IPS-NIHi7 (cell line): Measurements from ENCODE around the gene SIRPB2.
"Not testable (repeated sequence)": the region's sequence is repeated elsewhere in the genome, so short reads cannot be mapped to it uniquely, and the experiment has no call there.

Experiments
- DNase-seq: peaks from one replicate; pipeline ENCODE4 v3.0.0; 2012; ENCODE audit warnings: mixed read lengths; ENCODE audit errors: extremely low spot score

SIRPB2 gene

DNA sequence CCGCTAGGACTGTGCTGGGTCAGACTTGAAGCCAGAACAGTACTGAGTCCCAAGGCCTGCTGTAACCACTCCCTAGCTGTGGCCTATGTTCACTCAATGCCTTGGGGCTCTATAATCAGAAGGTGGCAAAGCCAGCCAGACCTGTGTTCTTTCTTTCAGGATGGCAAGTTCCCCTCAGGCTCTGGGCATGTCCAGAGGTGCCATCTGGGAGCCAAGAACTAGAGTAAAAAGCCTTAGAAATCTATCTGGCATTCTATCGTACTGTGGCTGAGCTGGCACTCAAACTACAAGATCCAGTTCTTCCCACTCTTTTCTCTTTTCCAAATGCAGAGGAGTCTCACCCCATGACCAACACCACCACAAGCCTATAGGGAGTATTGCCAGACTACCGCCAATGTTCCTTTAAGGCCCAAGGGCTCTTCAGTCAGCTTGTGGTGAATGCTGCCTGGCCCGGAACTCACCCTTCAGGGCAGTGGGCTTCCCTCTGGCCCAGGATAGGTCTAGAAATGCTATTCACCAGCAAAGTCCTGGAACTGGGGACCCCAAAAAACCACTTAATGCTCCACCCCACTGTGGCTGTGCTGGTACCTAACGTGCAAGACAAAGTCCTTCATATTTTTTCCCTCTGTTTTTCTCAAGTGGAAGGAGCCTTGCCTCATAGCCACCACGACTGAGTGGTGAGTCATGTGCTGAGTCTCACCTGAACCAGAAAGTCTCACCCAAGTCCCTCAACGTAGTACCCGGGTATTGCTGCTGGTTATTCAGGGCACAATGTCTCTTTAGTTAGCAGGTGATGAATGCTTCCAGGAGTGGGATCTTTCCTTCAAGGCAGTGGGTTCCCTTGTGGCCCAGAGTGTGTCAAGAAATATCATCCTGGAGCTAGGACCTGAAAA is 8.6 kb upstream of the SIRPB2 start:
- no peak for DNase-seq

DNA sequence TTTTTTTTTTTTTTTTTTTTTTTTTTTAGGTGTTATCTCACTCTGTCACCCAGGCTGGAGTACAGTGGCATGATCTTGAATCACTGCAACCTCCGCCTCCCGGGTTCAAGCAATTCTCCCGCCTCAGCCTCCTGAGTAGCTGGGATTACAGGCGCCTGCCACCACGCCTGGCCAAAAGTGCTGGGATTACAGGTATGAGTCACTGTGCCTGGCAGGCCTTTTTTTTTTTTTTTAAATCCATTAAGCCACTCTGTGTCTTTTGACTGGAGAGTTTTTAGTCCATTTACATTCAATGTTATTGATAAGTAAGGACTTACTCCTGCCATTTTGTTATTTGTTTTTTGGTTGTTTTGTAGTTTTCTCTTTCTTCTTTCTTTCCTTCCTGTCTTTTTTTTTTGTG is 6.2 kb upstream of the SIRPB2 start:
- not testable (repeated sequence) for DNase-seq

DNA sequence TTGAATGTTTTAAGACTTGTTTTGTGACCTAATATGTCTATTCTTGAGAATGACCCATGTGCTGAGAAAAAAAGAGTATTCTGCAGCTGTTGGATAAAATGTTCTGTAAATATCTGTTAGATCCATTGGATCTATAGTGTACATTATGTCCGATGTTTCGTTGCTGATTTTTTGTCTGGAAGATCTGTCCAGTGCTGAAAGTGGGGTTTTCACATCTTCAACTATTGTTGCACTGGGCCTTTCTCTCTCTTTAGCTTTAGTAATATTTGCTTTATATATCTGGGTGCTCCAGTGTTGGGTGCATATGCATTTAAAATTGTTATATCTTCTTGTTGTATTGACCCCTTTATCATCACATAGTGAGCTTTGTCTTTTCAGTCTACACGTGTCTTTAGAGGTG is 5.7 kb upstream of the SIRPB2 start:
- no peak for DNase-seq

DNA sequence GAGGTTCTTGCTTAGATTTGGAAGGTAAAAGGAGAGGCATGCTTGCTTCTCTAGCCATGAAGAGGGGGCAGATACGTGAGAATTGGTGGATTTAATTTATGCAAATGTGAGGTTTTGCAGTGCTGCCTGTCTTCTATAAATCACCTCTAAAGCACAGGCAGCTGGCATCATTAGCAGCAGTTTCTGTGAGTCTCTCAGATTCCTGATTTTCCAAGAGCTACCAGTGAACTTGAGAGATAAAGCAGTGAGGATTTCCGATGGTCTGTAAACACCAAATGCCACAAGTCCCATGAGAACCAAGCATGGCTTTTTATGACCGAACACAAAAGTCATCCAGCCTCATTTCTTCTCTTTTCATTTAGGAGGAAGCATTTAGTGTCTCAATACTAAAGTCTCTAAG is 3.2 kb upstream of the SIRPB2 start:
- no peak for DNase-seq

DNA sequence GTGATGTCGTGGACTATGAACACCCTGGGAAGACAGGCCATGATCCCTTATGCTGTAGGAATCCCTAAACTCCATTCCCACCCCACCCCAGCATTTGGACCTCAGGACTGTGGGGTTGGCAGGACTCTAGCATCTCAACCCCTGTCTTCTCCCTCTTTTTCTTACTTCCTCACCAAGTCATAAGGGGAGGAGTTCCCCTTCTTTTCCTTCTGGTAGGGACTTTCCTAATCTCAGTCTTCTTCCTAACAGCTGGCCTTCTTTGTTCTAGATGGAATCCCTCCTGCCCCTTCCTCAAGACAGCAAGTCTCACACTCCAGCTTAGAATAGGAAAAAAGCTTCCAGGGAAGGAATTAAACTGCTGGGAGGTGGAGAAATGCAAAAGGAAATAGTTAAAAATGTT is 2.3 kb upstream of the SIRPB2 start:
- no peak for DNase-seq

DNA sequence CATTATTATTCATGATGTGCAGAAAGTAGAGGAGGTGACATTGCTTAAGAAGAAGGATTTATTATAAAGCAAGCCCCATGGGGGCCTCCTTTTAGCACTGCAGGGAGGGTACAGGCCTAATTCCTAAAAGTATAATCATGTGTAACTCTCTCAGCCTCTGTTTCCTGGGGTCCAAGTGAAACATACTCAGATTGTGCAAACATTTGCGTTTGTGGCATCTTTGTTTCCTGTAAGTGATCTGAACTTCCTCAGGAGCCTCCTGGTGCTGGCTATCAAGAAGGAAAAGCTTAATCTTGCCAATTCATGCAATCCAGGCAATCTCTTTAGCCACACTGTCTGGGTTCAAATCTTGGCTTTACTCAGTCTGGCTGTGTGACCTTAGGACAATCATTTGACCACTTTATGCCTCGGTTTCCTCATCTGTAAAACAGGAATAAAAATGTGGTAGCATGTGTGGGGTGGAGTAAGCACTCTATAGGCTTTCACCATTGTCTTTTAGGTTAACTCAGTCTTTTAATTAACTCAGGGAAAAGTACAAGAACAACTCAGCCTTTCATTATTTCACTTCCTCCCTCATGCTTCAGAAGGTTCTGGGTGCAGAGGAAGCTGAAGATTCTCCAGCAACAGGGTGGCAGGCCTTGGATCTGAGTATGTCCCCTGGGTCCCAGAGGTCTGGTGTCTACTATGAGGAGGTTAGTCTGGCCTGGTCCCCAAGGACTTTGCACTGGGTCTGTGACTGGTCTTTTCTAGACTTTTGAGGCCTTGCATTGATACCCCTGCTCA is 831 bp upstream of the SIRPB2 start:
- no peak for DNase-seq

DNA sequence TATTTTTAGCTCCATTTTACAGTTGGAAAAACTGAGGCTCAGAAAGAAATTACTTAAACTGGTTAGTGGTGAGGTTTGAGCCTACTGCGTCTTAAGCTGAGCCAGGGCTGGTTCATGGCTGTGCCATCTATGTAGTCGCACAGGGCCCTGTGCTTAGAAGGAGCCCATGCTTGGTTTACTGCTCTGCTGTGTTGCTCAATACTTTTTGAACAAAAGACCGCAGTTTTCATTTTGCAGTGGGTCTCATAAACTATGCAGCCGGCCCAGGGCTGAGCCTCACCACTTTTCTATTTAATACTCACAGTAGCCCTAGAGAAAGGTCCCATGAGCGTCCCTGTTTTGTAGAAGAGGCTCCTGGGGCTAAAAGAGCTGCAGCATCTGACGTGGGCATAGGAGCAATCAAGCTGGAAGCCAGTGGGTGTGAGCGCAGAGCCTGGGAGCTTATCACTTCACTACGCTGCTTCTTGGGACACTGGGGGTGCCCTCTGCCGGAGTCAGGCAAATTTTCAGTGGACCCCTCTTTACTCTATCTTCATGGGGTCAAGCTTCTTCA is 501 bp downstream of the SIRPB2 start:
- no peak for DNase-seq

DNA sequence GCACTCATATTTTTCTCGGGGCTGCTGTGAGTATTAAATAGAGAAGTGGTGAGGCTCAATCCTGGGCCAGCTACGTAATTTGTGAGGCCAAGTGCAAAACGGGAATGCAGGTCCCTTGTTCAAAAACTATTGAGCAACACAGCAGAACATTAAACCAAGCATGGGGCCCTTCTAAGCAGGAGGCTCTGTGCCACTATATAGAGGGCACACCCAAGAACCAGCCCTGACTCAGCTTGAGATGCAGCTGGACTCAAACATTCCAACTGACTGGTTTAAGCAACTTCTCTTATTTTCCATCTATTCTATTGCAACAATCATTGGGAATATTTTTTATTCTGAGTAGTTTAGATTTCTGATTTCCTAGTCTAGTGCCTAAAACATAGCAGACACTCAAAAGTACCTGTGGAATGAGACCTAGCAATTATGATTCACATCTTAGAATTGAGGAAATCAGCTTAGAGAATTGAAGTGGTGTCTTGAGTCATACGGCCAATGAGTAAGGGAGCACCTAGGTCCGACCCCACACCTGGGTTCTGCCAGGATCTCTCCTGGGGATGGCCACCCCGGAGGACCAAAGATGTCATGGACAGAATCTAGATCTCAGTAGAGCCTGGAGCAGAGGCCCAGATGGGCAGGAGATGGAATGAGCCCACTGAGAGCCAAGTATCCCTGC is 1.3 kb downstream of the SIRPB2 start:
- no peak for DNase-seq

DNA sequence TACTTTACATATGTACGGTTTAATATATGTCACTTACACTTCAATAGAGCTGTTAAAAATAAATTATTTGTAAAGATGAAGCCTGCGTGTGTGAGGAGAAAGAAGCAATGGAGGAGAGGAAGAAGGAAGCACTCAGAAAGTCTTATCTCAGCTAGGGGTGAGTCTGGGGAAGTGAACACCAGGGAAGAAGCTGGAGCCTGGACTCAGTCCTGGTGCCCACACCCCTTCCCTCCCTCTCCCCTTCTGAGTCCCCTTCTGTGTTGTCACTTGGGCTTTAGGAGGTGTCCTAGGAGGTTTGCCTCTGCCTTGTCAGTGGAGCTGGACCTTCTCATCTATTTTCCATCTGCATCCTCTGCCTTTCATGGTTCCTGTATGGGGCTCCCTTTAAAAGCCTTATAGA is 1.9 kb downstream of the SIRPB2 start:
- DNase-seq: no peak

DNA sequence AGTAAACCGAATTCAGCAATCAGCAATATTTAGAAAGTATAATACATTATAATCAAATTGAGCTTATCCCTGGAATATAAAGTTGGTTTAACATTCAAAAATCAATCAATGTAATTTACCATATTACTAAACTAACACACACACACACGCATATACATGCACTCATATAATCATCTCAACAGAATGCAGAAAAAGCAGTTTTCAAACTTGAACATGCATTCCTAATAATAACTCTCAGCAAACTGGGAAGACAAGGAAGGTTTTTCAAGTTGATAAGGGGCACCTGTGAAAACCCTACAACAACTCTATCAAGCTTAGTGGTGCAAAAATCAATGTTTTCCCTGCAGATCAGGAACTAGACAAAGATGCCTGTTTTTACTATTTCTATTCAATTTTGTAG is 4.7 kb downstream of the SIRPB2 start:
- DNase-seq: no peak

DNA sequence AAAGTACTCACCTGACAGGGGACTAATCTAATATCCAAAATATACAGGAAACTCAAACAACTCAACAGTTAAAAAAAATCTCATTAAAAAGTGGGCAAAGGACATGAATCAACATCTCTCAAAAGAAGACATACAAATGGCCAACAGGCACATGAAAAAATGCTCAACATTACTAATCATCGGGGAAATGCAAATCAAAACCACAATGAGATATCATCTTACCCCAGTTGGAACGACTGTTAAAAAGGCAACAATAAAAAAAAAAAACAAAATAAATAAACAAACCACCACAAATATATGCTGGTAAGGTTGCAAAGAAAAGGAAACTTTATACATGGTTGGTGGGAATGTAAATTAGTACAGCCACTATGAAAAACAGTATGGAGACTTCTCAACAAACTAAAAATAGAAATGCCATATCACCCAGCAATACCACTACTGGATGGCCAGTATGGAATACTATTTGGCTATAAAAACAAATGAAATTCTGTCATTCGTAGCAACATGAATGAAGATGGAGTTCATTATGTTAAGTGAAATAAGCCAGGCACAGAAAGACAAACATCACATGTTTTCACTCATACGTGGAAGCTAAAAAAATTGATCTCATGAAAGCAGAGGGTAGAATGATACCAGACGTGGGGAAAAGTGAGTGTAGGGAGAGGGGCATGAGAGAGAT is 6.6 kb downstream of the SIRPB2 start:
- no peak for DNase-seq

DNA sequence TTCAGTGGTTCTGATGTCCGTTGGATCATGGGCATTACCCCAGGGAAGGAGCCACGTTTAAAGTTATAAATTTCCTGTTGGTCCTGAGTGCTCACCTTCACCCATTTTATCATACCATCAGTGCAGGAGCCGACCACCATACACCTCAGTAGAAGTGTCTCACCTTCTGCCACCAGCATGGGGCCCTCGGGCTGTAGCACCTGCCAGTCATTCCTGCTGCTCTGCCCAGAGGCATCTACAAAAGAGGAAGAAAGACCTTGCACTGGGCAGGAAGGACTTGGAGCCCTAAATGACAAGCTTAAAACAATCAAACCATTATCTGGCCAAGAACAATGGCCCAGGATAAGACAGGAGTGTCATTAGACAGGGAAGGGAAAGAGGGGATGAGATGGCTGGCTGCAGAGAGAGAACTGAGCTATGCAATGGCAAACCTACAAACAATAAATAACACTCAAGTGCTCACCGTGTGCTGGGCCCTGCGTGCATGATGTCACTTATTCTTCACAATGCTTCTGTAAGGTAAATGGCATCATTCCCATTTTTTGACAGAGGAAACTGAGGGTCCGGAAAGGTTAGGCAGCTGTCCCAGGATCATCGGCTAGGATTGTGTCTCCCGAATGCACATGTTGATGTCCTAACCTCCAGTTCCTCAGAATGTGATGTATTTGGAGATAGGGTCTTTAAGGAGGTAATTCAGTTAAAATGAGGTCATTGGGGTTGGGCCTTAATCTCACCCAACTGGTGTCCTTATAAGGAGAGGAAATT is 11.2 kb downstream of the SIRPB2 start:
- DNase-seq: no peak

DNA sequence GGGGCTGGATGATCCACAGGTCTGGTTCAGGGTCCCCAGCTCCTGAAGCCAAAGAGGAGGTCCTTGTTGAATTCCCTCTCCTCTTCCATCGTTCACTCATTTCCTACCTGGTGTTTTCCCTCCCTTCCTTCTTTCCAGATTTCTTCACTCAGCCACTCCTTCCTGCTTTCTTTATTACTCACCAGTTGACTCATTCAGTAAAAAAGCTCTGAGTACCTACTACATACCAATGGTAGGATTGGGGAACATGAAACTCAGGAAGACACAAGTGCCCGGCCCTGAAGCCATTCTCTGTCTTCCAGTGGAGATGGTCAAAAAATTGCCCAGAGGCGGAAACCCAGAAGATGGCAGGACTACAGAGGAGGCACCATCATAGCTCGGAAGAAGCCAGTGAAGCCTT is 12.7 kb downstream of the SIRPB2 start:
- no peak for DNase-seq

DNA sequence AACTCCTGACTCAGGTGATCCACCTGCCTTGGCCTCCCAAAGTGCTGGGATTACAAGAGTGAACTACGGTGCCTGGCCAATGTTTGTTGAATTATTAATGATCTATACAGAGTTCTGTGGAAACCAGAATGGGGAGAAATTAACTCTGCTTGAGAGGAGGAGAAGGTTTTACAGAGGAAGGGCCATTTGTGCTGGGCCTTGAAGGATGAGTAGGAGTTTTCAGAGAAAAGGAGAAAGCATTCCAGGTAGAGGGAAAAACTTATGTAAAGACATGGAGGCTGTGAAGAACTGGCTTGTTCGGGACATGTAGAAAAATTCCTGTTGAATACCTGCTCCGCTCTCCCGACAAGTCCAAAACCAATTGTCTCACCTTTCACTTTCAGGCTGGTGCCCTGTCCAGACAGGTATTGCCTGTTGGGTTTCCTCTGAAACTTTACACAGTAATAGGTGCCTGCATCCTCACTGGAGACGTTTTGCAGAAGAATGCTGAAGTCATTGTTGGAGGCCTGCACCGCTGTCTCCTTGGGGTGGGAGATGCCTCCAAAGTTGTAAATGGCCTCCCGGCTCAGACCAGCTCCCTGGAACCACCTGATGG is 13.2 kb downstream of the SIRPB2 start:
- no peak for DNase-seq

DNA sequence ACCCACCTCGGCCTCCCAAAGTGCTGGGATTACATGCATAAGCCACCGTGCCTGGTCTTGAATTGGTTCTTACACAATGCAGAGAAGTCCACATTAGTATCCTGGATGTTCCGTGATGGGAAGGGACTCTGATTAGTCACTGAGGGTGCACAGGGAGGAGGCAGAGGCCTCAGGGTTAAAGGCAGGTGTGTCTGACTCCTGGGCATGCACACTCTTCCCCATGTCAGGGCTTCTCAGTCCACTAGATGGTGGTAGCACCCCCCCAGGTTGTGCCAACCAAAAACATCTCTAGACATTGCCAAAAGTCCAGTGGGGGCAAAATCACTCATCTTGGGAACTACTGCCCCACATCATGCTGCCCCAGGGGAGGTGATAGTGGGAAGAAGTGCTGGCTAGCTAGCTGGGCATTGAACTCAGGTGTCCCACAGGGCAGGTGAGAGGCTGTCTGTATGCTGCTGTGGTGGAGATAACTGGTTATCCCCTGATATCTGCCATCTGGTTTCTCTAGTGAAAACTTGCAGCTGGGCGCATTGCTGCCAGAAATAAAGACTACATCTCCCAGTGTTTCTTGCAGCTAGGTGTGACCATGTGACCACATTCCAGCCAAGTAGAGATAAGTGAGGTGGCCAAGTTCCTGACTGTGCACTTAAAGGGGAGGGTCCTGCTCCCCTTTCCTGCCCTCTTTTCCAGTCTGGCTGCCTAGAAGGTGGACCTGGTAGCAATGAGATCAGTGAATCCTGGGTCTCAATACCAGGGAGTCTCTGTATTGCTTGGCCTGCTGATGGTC is 16.2 kb downstream of the SIRPB2 start:
- DNase-seq: peak; percentile 35

DNA sequence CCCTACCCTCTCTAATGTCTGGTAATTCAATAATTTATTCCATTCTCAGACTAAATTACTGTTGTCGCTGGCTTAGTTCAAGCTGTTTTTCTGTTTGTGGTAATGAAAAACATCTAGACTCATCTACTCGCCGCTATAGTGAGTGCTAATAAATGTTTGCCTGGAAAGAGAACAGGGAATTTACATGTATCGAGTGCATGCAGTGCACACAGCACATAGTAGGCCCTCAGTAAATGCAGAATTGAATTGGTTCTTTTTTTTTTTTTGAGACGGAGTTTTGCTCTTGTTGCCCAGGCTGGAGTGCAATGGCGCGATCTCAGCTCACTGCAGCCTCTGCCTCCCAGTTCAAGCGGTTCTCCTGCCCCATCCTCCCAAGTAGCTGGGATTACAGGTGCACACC is 16.9 kb downstream of the SIRPB2 start:
- no peak for DNase-seq

DNA sequence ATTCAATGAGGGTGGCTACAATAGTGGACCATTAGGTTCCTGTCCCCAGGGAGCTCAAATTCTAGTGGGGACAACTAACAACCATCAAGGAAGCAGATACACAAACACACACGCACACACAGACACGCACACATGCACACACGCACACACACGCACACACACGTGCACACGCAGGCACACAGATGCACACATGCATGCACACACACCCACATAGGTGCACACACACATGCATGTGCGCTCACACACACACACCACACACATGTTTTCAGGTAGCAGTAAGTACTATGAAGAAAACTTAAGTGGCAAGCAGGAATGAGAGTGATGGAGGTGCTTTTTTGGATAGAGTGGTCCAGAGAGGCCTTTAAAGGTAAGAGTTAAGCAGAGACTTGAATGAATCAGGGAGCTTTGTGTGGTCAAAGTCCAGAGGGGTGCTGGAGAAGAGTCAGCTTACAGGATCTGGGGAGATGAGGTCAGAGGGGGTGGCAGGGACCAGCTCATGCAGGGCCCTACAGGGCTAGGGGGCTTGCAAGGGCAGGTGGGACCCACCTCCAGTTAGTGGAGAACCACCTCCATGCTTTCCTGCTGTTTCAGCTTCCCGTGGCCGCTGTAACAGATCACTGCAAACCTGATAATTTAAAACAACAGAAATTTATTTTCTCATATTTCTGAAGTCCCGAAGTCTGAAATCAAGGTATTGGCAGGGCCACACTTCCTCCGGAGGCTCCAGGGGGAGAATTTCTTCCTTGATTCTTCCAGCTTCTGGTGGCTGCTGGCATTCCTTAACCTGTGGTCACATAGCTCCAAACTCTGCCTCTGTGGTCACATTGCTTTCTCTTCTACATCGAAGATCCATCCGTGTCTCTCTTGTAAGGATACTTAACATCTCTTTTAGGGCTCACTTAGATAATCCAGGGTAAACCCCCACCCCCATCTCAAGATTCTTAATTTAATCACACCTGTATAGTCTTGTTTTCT is 17.7 kb downstream of the SIRPB2 start:
- DNase-seq: no peak

DNA sequence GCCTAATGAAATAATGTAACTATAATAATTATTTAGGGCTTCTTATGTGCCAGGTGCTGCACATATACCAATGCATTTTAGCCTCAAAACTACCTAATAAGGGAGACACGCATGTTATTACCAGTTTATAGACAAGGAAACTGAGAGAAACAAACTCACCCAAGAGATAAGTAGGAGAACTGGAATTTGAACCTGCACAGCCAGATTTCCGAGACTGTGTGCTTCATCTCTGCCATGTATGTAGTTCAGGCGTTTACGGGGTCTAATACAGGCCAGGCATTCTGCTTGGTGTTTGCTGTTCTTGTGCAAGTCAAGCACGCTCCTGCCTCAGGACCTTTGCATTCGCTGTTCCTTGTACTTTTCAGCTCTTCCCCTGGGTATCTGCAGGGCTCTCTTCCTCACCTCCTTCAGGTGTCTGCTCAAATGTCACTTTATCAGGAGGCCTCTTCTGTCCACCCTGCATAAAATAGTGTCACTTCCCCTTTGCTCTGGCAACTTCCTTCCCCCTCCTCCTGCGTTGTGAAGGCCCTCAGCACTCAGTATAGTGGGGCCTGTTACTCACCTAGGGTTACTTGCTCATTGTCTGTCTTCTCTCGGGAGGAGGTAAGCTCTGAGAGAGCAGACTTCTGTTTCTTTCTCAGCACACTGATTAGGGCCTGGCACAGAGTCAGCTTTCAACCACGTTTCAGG is 18.5 kb downstream of the SIRPB2 start:
- no peak for DNase-seq
